Sigmoid colon (tissue), 4 donors: ENCODE measurements around the gene ENTHD1.

Experiments
- CTCF ChIP-seq, 4 experiments: fragments of 450-650 bp in 3 of 4; fragments of 200-600 bp in 1 of 4; IDR thresholded peaks; one replicate each; pipeline ENCODE4 v1.5.1; 2016 to 2019; ENCODE audit warnings: antibody characterized with exemption in 4 of 4, mild to moderate bottlenecking in 3 of 4, moderate library complexity in 2 of 4
- EP300 ChIP-seq, 4 donors: sonication (generic); formaldehyde crosslinking; IDR thresholded peaks; one replicate each; pipeline ENCODE4 v1.6.1; 2017; ENCODE audit warnings: antibody characterized with exemption in 4 of 4

DNA sequence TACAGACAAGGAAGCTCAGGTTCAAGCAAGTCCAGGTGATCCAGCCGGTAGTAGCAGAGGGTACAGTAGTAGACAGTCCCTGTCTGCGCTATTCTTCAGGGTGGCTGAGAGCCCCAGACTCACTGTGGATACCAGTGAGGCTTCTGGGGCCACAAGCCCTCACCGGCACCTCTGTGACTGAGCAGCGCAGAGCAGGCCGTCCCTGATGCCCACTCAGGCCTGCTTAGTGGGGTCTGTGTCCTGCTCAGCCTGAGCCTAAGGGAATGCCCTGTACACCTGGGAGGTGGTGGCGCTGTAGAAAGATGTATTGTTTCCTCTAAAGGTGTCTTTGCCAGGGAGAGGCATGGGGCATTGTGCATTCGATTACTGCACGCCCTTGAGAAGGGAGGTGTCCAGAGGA is 179.2 kb downstream of the ENTHD1 start:
- TF ChIP-seq EP300 (IDR thresholded peaks at IDR 0.05), result no peak
- no peak for TF ChIP-seq CTCF (IDR thresholded peaks at IDR 0.05)
